HG02885 (cell line): ENCODE data around the gene CBL.

Experiments
- ATAC-seq: cut with Tn5 transposase; IDR thresholded peaks from one replicate; pipeline ENCODE4 v1.9.1; 2021; ENCODE audit warnings: mild to moderate bottlenecking; ENCODE audit not compliant: unreplicated experiment, poor library complexity

CBL gene

DNA sequence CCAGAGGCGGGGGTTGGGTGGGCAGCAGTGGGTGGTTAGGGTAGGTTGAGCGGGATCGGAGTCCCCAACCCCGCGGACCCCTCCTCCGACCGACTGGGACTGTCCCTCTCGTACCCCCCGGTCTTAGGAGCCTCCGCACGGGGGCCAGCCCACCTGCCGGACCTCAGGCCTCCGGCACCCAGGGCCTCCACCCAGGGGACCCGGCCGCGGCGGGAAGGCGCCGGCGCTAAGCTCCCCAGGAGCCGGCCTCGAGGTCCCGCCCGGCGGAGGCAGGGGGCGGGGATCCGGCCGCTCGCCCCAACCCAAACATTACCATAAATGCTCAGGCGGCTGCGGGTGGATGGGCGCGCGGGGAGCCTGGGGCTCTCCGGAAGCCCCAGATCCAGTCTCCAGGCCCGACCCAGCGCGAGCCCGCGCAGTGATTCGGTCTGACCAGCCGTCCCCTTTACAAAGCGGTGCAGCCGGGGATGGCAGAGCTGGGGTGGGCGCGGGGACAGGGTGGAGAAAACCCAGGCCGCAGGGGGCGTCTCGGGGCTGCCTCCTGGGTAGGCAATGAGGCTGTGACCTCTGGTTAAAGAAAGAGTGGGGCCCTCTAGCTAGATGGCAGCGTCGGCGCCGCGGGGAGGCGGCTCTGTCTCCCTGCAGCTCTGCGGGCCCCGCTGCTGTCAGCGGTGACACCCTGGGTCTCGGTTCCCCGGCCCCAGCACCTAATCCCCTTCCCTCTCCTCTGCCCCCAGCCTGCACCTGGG lies 114.8 kb downstream of the CBL start:
- ATAC-seq = peak; percentile 50

DNA sequence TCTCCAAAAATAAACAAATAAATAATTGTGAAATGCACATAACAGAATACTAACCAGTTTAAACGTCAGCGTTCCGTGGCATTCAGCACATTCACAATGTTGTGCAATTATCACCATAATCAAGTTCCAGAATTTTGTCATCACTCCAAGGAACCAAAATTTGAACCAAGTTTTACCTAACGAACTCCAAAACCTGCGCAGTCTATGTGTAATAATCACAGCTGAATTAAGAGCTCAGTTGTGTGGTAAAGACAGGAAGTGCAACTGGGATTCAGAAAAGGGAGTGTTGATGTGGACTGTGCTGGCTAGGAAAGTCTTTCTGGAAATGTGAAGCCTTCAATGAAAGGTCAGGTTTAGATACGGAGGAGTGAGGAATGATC lies 116.2 kb downstream of the CBL start:
- no peak for ATAC-seq

DNA sequence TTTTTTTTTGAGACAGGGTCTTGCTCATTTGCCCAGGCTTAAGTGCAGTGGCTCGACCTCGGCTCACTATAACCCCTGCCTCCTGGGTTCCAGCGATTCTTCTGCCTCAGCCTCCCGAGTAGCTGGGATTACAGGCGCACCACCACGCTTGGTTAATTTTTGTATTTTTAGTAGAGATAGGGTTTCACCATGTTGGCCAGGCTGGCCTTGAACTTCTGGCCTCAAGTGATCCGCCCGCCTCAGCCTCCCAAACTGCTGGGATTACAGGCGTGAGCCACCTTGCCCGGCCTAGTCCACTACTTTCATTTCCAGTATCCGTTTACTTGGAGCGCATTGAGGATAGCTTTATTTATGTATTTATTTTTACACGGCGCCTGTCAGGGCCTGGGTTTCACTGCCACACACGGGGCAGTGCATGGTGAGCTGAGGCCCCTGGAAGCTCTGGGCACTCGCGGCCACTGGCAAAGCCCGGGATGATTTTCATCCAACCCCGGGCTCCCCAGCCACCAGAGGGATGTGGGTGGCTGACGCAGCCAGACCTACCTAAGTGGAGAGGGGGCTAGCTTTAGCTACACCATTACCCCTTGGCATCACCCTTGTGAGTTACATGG lies 116.9 kb downstream of the CBL start:
- no peak for ATAC-seq

DNA sequence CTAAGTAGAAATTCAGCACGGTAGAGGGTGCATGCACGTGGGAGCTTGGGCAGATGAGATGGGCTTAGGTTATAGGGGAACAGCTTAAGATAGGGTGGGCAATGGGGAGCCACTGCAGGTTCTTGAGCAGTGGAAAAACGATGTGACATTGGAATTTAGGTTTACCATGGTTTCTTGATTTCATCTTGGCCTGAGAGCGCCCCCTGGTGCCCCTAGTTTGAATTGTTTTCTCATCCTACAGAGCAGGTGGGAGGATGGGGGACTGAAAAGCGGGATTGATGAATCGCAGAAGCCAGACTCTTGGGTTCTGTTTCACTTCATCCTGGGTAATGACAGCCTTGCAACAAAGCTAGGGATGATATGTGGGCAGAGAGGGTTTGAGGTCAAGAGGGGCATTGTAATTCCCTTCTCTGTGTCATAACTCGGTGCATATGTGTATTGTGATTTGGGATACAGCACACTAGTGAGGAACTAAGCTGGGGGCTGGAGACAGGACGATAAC lies 117.4 kb downstream of the CBL start:
- no peak for ATAC-seq

DNA sequence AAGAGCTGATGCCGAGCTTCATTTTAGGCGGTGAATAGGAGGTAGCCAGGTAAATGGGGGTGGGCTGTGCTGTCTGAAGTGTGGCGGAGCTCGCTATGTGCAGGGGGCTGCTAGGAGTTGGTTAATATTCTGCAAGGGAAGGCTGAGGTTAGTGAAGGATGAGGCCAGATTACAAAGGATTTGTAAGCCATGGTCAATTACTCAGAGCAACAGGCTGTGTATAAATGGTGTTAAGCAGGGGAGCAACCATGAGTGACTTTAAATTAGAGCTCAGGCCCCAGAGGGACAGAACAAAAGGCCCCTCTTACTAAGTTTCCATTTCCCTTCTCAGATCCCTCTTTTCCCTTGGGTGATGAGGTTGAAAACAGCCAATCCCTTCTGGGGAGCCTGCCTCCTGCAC lies 118.0 kb downstream of the CBL start:
- ATAC-seq = no peak

DNA sequence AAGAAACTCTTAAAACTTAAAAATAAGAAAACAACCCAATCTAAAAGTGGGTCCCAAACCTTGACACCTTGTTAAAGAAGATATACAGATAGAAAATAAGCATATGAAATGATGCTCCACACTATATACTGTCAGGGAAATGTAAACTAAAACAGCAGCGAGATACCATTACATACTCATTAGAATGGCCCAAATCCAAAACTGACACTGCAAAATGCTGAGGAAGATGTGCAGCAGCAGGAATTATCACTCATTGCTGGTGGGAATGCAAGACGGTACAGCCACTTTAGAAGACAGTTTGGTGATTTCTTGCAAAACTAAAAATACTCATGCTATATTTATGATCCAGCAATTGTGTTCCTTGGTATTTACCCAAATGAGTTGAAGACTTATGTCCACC lies 123.2 kb downstream of the CBL start:
- no peak for ATAC-seq

DNA sequence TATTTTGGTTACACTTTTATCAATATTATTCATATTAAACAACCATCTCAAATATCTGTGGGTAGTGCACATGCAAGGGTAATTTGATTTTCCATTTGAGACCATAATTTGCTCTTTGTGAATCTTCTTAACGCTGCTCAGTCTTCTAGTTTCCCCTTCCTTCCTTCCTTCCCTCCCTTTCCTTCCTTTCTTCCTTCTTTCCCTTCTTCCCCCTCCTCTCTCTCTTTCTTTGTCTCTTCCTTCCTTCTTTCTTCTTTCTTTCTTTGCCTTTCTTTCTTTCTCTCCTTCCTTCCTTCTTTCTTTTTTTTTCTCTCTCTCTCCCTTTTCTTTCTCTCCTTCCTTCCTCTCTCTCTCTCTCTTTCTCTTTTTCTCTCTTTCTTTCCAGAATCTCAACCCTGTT lies 124.1 kb downstream of the CBL start:
- no peak for ATAC-seq

DNA sequence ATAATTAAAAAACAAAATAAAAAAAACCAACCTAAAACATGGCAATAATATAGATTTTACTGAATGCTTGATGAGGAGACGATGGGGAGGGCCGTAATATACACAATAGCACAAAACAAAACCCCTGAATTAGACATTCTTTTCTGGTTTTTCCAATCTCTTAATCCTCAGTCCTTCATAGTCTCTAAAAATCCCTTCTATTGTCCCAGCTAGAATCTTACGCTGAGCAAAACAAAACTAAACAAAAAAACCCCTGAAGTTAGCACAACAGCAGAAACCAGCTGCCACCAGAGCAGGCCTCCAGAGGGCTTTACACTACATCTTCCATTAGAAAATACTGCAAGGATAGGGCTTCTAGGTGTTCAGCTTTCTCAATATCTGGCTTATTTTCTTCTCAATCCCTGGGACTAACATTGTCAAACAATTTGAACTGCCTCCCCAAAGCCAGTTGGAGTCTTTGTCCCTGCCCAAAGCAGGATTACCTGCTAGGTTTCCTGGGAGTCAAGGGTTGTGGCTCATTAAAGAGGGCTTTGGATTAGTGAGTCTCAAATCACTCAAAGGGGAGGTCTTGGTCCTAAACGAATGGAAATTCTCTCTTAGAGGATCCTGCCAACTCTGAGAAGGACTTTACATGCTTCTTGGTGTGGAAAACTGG lies 126.1 kb downstream of the CBL start:
- ATAC-seq = no peak

DNA sequence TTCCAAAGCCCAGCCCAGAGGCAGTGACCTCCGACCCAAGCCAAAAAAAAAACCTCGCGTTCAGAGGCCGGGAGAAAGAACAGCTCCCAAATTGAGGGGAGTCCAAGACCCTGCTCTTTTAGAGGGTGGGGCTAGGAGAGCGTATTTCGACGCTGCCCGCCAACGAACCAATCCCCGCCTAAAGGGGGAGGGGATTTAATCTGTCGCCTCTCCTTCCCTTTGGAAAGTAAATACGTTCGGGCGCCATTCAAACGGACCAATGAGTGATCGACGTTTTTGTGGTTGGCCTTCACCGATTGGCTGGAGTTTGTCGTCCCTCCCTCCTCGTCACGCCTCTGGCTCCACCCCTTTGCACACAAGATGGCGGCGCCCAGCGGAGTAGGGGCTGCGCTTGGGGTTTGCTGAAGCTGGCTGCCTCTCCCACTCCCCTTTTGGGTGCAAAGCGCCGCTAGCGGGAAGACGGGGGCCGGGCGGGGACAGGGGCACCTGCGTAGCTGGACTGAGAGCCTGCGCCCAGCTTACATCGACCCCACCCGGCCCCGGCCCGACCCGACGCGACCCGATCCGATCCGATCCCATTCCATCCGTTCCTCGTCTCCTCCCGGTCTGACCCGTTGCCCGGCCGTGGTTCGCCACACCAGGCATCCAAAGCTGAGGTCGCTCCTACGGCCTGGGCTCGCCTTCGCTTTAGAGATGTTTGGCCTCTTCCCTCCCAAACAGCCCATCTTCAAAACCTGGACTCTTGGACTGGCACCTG lies 128.2 kb downstream of the CBL start, which contains the start of gene RNF26:
Gene RNF26, plus strand, starts transcription at position 354 of the 757 bp plus-strand sequence. CDS start 596 bp downstream, outside the sequence.
- ATAC-seq = peak; percentile 94

DNA sequence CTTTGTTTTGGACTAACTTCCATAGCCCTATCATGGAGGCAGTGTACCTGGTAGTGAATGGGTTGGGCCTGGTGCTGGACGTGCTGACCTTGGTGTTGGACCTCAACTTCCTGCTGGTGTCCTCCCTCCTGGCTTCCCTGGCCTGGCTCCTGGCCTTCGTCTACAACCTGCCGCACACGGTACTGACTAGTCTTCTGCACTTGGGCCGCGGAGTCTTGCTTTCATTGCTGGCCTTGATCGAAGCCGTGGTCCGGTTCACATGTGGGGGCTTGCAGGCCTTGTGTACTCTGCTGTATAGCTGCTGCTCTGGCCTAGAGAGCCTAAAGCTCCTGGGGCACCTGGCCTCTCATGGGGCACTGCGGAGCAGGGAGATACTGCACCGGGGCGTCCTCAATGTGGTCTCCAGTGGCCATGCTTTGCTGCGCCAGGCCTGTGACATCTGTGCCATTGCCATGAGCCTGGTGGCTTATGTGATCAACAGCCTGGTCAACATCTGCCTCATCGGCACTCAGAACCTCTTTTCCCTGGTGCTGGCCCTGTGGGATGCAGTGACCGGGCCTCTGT lies 129.0 kb downstream of the CBL start:
- no peak for ATAC-seq

DNA sequence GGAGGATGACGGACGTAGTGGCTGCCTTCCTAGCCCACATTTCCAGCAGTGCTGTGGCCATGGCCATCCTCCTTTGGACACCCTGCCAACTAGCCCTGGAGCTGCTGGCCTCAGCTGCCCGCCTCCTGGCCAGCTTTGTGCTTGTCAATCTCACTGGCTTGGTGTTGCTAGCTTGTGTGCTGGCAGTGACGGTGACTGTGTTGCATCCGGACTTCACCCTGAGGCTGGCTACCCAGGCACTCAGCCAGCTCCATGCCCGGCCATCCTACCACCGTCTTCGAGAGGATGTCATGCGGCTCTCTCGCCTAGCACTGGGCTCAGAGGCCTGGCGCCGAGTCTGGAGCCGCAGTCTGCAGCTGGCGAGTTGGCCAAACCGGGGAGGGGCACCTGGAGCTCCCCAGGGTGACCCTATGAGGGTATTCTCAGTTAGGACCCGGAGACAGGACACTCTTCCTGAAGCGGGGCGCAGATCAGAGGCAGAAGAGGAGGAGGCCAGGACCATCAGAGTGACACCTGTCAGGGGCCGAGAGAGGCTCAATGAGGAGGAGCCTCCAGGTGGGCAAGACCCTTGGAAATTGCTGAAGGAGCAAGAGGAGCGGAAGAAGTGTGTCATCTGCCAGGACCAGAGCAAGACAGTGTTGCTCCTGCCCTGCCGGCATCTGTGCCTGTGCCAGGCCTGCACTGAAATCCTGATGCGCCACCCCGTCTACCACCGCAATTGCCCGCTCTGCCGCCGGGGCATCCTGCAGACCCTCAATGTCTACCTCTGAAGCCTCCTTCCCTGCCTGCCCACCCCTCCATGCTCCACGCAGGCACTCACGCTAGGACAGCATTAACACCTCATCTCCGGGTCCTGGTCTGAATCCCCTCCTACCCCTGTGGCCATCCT lies 129.8 kb downstream of the CBL start:
- no peak for ATAC-seq

DNA sequence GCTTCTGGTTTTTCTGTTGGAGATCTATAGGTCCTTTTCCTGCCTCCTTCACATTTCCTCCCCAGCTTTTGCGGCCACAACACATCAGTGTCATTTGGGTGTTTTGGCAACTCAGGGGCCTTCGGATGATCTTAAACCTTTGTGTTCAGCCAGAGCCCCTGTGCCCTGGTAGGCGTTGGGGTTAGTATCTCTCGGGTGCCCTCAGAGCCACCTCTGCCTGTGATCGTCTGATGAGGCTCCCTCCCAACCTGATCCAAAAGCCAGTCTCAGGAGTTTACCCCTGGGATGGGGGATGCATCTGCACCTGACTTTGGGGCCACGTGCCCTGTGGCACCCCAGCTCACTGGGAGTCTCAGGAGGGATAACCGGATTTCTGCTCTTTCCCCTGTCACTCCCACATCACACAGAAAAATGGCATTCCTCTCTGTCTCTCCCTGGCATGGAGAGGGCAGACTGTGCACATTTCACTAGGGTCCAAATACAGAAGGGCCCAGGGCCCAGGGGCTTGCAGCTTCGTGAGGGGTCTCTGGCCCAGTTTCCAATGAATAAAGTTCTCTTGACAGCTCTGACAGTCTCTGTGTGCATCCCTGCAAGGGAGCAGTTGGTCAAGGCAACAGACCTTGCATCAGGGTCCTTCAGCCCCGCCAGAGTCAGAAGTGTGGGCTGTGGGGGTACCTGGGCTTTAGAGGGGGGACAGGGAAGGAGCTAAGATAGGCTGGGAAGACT lies 130.8 kb downstream of the CBL start:
- no peak for ATAC-seq

DNA sequence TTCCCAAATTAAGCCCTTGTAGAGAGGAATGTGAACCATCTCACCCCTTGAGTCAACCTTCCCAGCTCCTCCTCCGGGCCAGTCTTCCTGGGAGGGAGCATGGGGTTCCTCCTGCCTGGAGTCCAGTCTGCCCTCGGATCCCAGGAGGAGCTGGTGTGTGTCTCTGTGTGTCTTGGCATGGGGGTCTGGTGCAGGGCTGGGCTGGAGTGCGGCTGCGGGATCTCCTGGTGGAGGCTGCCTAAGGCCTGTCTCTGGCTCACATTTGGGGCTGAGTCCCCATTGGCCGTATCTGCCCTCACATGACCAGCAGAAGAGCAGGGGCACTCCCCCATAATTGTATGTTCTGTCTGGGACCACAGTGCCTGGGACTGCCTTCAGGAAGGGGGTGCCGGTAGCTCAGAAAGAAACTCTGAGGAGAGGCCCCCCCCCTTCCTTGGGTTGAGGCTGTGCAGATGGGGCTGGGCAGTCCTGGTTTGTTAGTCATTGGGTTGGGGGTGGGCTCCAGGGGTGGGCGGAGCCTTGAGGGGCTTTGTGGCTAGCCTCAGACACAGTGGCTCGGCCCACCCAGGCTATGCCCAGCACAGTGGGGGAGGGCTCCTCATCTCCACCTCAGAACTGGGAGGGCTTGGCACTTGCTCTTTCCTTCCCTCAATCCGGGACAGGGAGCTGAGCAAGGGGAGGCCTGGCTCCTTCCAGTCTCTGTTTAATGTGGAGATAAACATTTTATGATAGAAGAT lies 131.6 kb downstream of the CBL start:
- ATAC-seq = no peak

DNA sequence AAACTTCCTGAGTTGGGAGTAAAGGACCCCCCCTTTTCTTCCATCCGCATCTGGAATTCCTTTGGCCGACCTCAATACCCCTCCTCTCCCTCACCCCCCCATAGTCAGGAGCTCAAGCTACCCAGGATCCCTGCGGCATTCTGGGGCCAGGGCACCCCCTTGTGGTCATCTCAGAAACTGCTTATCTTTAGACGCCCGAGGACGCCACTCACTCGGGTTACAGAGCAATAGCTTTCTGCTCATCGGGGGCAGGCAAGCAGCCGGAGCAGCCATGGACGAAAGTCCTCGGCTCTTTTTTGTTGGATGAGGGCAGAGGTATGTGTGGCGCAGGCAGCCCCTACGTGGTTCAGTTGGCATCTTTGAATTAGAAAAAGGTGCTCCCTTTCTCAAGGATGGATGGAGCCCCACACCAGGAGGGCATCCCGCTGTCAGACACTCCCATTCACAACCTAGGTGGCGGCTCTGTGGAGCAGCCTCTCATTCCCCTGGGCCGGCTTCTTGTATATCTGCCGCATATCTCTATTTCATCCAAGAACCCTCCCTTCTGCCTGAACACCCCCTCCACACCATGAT lies 132.3 kb downstream of the CBL start:
- peak; percentile 40 for ATAC-seq

DNA sequence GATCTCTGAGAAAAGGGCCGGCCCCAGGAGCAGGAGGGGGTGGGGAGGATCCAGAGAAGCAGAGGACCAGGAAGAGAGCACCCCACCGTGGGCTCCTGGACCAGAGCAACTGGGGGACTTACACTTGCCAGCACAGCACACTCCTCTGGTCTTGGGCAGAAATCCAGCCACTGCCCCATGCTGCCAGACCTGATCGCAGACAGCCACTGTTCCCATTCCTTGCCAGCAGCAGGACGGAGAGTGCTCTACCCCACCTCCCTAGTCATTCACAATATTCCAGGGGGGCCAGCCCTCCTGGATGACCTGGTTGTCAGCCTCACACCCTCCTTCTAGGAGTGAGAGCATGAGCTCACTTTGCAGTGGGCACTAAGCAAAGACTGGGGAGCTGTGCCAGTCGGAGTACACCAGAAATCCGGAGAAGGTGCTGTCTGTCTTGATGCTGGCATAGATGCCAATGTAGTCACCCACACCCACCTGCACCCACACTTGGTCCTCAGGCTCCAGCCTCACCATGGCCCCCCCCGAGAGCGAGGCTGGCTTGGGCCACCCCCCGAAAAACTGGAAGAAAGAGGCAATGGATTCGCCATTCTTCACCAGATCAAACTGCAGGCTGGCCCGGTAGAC lies 132.9 kb downstream of the CBL start:
- ATAC-seq = no peak

DNA sequence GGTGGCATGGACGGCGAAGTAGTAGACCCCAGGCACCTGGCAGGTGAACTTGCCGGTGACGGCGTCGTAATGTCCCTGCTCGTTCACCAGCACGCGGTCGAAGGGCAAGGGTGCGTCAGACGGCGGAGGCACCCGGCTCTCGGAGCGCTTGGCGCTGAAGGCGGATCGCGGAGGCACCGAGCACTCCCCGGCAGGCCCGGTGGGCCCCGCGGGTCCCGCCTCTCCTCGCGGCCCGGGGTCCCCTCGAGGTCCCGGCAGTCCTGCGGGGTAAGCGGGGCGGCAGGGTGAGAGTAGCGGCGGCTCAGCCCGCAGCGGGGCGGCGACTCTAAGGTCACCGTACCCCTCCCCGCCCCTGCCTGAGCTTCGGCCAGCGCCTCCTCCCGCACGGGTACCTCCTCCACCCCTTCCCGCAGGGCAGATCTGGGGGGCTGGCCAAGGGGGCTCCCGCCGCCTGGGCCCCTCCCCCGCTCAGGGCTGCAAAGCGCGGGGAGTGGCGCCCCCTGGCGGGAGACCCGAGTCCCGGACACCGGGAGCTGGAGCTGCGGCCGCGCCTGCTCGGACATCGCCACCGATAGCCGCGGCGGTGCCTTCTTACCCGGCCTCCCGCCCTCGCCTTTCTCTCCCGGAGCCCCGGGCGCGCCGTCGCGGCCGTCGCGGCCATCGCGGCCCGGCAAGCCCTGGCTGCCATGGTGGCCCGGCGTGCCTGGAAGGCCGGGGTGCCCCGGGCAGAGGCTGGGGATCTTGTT lies 133.6 kb downstream of the CBL start:
- ATAC-seq = no peak
